OCI-LY1 (cell line): ENCODE results near the gene SEZ6.

ENCODE experiments used
- H2AFZ ChIP-seq: fragments of 200-600 bp; sonication (generic), shearing (Covaris generic); 2 replicates; pipeline ENCODE4 v1.6.0; 2014; ENCODE audit warnings: antibody characterized with exemption, mild to moderate bottlenecking, low read length
- H3F3A ChIP-seq: fragments of 200-600 bp; sonication (generic), shearing (Covaris generic); 2 replicates; pipeline ENCODE4 v1.6.0; 2014; ENCODE audit warnings: mild to moderate bottlenecking, antibody characterized with exemption, low read length, moderate library complexity; ENCODE audit not compliant: insufficient read depth
- H3K27ac ChIP-seq: fragments of 200-600 bp; sonication (generic); 2 replicates; pipeline ENCODE4 v1.5.1; 2014; ENCODE audit warnings: low read length, mixed run types, mild to moderate bottlenecking, low read depth; ENCODE audit not compliant: poor library complexity, severe bottlenecking
- H3K27me3 ChIP-seq: fragments of 200-600 bp; sonication (generic); 2 replicates; pipeline ENCODE4 v1.6.0; 2014; ENCODE audit warnings: antibody characterized with exemption, mild to moderate bottlenecking, low read length, moderate library complexity; ENCODE audit not compliant: insufficient read depth
- H3K36me3 ChIP-seq: fragments of 200-600 bp; sonication (generic); 2 replicates; pipeline ENCODE4 v1.6.1; 2014; ENCODE audit warnings: mild to moderate bottlenecking, antibody characterized with exemption, low read length, moderate library complexity, mixed read lengths; ENCODE audit not compliant: insufficient read depth
- H3K4me1 ChIP-seq: fragments of 200-600 bp; sonication (generic); 2 replicates; pipeline ENCODE4 v1.5.1; 2014; ENCODE audit warnings: mild to moderate bottlenecking, low read length, moderate library complexity; ENCODE audit not compliant: insufficient read depth, severe bottlenecking
- H3K4me2 ChIP-seq: fragments of 200-600 bp; sonication (generic), shearing (Covaris generic); 2 replicates; pipeline ENCODE4 v1.6.1; 2014; ENCODE audit warnings: low read length
- H3K4me3 ChIP-seq: fragments of 200-600 bp; sonication (generic); 2 replicates; pipeline ENCODE4 v1.5.1; 2014; ENCODE audit warnings: low read length, low read depth, mild to moderate bottlenecking, mixed read lengths; ENCODE audit not compliant: poor library complexity, severe bottlenecking
- H3K79me2 ChIP-seq: fragments of 200-600 bp; shearing (Covaris generic); 2 replicates; pipeline ENCODE4 v1.6.1; 2016; ENCODE audit warnings: mixed run types, low read length, mixed read lengths; ENCODE audit not compliant: insufficient read depth
- H3K9ac ChIP-seq: fragments of 200-600 bp; sonication (generic), shearing (Covaris generic); 2 replicates; pipeline ENCODE4 v1.6.1; 2014; ENCODE audit warnings: mild to moderate bottlenecking, low read length, mixed read lengths
- H3K9me2 ChIP-seq: fragments of 200-600 bp; sonication (generic), shearing (Covaris generic); 2 replicates; pipeline ENCODE4 v1.6.1; 2014; ENCODE audit warnings: low read depth, mild to moderate bottlenecking, low read length, mixed read lengths
- H3K9me3 ChIP-seq: fragments of 200-600 bp; shearing (Covaris generic); 2 replicates; pipeline ENCODE4 v1.6.1; 2014; ENCODE audit warnings: low read length, mixed read lengths
- H4K20me1 ChIP-seq: fragments of 200-600 bp; sonication (generic), shearing (Covaris generic); 2 replicates; pipeline ENCODE4 v1.6.0; 2016; ENCODE audit warnings: mild to moderate bottlenecking, low read length; ENCODE audit not compliant: insufficient read depth
- CTCF ChIP-seq: fragments of 200-600 bp; sonication (generic), shearing (Covaris generic); IDR thresholded peaks from 2 replicates; pipeline ENCODE4 v1.5.1; 2017; ENCODE audit warnings: mild to moderate bottlenecking, antibody characterized with exemption, low read length, moderate library complexity, mixed read lengths
- EZH2 ChIP-seq: fragments of 200-600 bp; sonication (generic), shearing (Covaris generic); IDR thresholded peaks from 2 replicates; pipeline ENCODE4 v1.8.0; 2017; ENCODE audit warnings: borderline replicate concordance, mixed run types, mild to moderate bottlenecking, antibody characterized with exemption, low read length, moderate library complexity, mixed read lengths

Gene SEZ6

GRCh38 chr17:28985950-28986713 is 19.7 kb downstream of the SEZ6 start:
- H2AFZ ChIP-seq: no peak overlapping the region
- H3K27me3 ChIP-seq: peaks cover 5% of the 10 kb centered on the region; the same call in 1 of the 2 replicates
- no peak for TF ChIP-seq EZH2
- no peak for TF ChIP-seq CTCF
- no peak overlapping the region for H3K9ac ChIP-seq
- H3K9me3 ChIP-seq: no peaks in the 10 kb centered on the region
- no peaks in the 10 kb centered on the region for H3K9me2 ChIP-seq
- no peak overlapping the region for H3K4me2 ChIP-seq
- no peaks in the 10 kb centered on the region for H3K36me3 ChIP-seq
- no peak overlapping the region for H3K27ac ChIP-seq
- H4K20me1 ChIP-seq: no peaks in the 10 kb centered on the region
- H3K79me2 ChIP-seq: no peaks in the 10 kb centered on the region
- peaks cover 11% of the 10 kb centered on the region for H3K4me1 ChIP-seq
- H3F3A ChIP-seq: no peaks in the 10 kb centered on the region
- no peak overlapping the region for H3K4me3 ChIP-seq

- no peak overlapping the region for H3K27ac ChIP-seq
- H2AFZ ChIP-seq: no peak overlapping the region
- H3K4me3 ChIP-seq: no peak overlapping the region
- H3K27me3 ChIP-seq: peaks cover 5% of the 10 kb centered on the region; the same call in 1 of the 2 replicates
- no peaks in the 10 kb centered on the region for H3K79me2 ChIP-seq
- peaks cover 11% of the 10 kb centered on the region for H3K4me1 ChIP-seq
- TF ChIP-seq CTCF: no peak
- TF ChIP-seq EZH2: no peak
- no peaks in the 10 kb centered on the region for H3K36me3 ChIP-seq
- no peak overlapping the region for H3K4me2 ChIP-seq
- H3F3A ChIP-seq: no peaks in the 10 kb centered on the region
- no peaks in the 10 kb centered on the region for H3K9me2 ChIP-seq
- H4K20me1 ChIP-seq: no peaks in the 10 kb centered on the region
- H3K9ac ChIP-seq: no peak overlapping the region
- no peaks in the 10 kb centered on the region for H3K9me3 ChIP-seq
These were observed 22.3 kb downstream of the SEZ6 start for GRCh38 chr17:28983286-28984230.

- Histone ChIP-seq H4K20me1 (no peaks in the 10 kb centered on the region), H3F3A (no peaks in the 10 kb centered on the region), H2AFZ (no peak overlapping the region), H3K4me2 (no peak overlapping the region), H3K9me2 (no peaks in the 10 kb centered on the region), H3K4me1 (peaks cover 11% of the 10 kb centered on the region), H3K9me3 (no peaks in the 10 kb centered on the region), H3K27ac (no peak overlapping the region), H3K4me3 (no peak overlapping the region), H3K9ac (no peak overlapping the region), H3K79me2 (no peaks in the 10 kb centered on the region), H3K27me3 (peaks cover 4% of the 10 kb centered on the region; the same call in 1 of the 2 replicates), H3K36me3 (no peaks in the 10 kb centered on the region)
- no peak for TF ChIP-seq EZH2
- no peak for TF ChIP-seq CTCF
These were observed 23.6 kb downstream of the SEZ6 start for GRCh38 chr17:28982131-28982793.
